Measurements from ENCODE around the gene MOB3B.

MOB3B gene

DNA sequence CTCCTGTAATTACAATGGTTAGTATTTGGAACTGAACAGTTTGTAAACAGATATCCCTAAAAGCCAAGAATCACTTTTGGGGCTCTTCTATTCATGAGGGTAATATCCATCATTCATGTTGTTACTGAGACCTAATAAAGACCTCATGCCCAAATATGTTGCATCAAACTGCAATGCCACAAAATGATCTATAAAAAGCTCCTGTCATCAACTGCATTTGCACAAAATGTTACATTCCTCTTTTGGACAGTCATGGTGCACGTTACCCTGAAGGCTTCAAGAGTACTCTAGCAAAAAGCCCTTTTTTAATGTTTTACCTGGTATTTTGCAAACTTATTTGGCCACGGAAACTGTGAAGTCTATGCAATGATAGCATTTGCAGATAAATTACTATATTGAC lies 218.4 kb downstream of the MOB3B start:
- no peaks in the 10 kb centered on the region for H3K36me3 ChIP-seq (ENCODE audit: control insufficient read depth in 2 of 2, insufficient read depth in 2 of 2, low read length in 2 of 2)
- H3K4me1 ChIP-seq (ENCODE audit: control insufficient read depth in 2 of 2, insufficient read depth in 2 of 2, low read length in 2 of 2) = no peaks in the 10 kb centered on the region
- no peaks in the 10 kb centered on the region for H3K9me3 ChIP-seq (ENCODE audit: control insufficient read depth in 2 of 2, low read length in 2 of 2)
- H3K27me3 ChIP-seq (ENCODE audit: control insufficient read depth in 2 of 2, insufficient read depth in 2 of 2, low read length in 2 of 2) = no peaks in the 10 kb centered on the region
- H3K27ac ChIP-seq (ENCODE audit: low read depth in 2 of 2, low read length in 2 of 2) = no peak overlapping the region
- H3K4me3 ChIP-seq (ENCODE audit: low read length in 2 of 2) = no peak overlapping the region
- no peak overlapping the region for H3K9ac ChIP-seq (ENCODE audit: low read depth in 1 of 2, low read length in 2 of 2)

DNA sequence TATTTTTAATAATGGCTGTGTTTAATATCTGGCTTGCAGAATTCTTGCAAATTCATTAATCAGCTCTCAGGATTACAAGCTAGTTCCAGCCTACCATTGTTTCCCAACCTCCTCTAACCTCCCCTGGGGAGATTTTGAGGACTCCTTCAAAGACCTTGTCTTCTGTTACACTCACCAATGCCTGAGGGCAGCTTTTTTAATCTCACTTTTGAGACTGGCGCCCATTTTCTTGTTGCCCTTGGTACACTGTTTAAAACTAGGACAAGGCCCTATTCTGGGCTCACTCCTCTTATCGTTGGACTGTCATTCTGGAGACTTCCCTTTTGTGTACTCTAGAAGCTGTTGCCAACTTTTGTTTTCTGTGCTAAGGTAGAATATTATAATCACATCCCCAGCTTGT lies 219.0 kb downstream of the MOB3B start:
- H3K27ac ChIP-seq (ENCODE audit: low read depth in 2 of 2, low read length in 2 of 2) = no peak overlapping the region
- H3K9me3 ChIP-seq (ENCODE audit: control insufficient read depth in 2 of 2, low read length in 2 of 2) = no peaks in the 10 kb centered on the region
- H3K4me1 ChIP-seq (ENCODE audit: control insufficient read depth in 2 of 2, insufficient read depth in 2 of 2, low read length in 2 of 2) = no peaks in the 10 kb centered on the region
- H3K4me3 ChIP-seq (ENCODE audit: low read length in 2 of 2) = no peak overlapping the region
- no peaks in the 10 kb centered on the region for H3K27me3 ChIP-seq (ENCODE audit: control insufficient read depth in 2 of 2, insufficient read depth in 2 of 2, low read length in 2 of 2)
- H3K9ac ChIP-seq (ENCODE audit: low read depth in 1 of 2, low read length in 2 of 2) = no peak overlapping the region
- no peaks in the 10 kb centered on the region for H3K36me3 ChIP-seq (ENCODE audit: control insufficient read depth in 2 of 2, insufficient read depth in 2 of 2, low read length in 2 of 2)

GRCh38 chr9:27308691-27309390 lies 220.8 kb downstream of the MOB3B start:
- no peak overlapping the region for H3K27ac ChIP-seq (ENCODE audit: low read depth in 2 of 2, low read length in 2 of 2)
- H3K9me3 ChIP-seq (ENCODE audit: control insufficient read depth in 2 of 2, low read length in 2 of 2) = no peaks in the 10 kb centered on the region
- H3K4me3 ChIP-seq (ENCODE audit: low read length in 2 of 2) = no peak overlapping the region
- H3K36me3 ChIP-seq (ENCODE audit: control insufficient read depth in 2 of 2, insufficient read depth in 2 of 2, low read length in 2 of 2) = no peaks in the 10 kb centered on the region
- no peaks in the 10 kb centered on the region for H3K4me1 ChIP-seq (ENCODE audit: control insufficient read depth in 2 of 2, insufficient read depth in 2 of 2, low read length in 2 of 2)
- H3K9ac ChIP-seq (ENCODE audit: low read depth in 1 of 2, low read length in 2 of 2) = no peak overlapping the region
- no peaks in the 10 kb centered on the region for H3K27me3 ChIP-seq (ENCODE audit: control insufficient read depth in 2 of 2, insufficient read depth in 2 of 2, low read length in 2 of 2)

DNA sequence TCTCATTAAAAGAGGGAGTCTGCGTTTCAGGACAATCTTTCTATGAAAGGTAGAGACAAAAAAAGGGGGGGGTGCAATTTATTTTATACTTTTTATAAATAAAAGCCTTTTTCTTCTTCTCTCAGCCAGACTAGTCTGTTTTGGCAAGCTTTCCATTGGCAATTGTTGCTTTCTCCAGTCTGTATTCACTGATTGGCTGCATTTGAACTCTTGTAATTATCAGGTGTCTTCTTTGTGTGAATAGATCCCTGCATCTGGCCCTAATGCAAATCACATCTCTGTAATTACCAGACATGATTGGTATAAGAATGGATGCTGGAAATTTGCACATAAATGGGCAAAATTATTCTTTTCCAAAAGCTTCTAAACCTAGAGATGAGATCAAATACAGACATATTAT lies 225.1 kb downstream of the MOB3B start:
- H3K27ac ChIP-seq (ENCODE audit: low read depth in 2 of 2, low read length in 2 of 2) = no peak overlapping the region
- no peaks in the 10 kb centered on the region for H3K4me1 ChIP-seq (ENCODE audit: control insufficient read depth in 2 of 2, insufficient read depth in 2 of 2, low read length in 2 of 2)
- H3K27me3 ChIP-seq (ENCODE audit: control insufficient read depth in 2 of 2, insufficient read depth in 2 of 2, low read length in 2 of 2) = no peaks in the 10 kb centered on the region
- H3K4me3 ChIP-seq (ENCODE audit: low read length in 2 of 2) = no peak overlapping the region
- no peaks in the 10 kb centered on the region for H3K9me3 ChIP-seq (ENCODE audit: control insufficient read depth in 2 of 2, low read length in 2 of 2)
- no peaks in the 10 kb centered on the region for H3K36me3 ChIP-seq (ENCODE audit: control insufficient read depth in 2 of 2, insufficient read depth in 2 of 2, low read length in 2 of 2)
- H3K9ac ChIP-seq (ENCODE audit: low read depth in 1 of 2, low read length in 2 of 2) = no peak overlapping the region

DNA sequence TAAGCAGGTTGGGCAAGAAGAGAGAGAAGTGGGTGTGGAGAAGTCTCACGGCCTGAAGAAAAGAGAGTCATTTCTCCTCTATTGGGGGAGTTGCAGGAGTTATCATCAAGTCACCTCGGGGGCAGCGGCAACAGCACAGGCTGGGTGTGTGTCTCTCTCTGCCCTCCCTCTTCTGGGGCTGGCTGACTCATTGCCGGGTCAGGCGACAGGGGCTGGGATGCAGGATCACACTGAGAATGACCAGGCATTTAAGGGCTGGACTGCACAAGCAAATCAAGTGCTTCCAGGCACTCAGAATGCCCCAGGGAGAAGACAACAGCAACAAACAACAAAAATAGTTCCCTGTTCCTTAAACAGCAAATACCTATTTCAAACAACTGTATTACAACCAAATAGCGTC lies 226.4 kb downstream of the MOB3B start:
- Histone ChIP-seq H3K9ac (ENCODE audit: low read depth in 1 of 2, low read length in 2 of 2) (no peak overlapping the region), H3K27me3 (ENCODE audit: control insufficient read depth in 2 of 2, insufficient read depth in 2 of 2, low read length in 2 of 2) (no peaks in the 10 kb centered on the region)

DNA sequence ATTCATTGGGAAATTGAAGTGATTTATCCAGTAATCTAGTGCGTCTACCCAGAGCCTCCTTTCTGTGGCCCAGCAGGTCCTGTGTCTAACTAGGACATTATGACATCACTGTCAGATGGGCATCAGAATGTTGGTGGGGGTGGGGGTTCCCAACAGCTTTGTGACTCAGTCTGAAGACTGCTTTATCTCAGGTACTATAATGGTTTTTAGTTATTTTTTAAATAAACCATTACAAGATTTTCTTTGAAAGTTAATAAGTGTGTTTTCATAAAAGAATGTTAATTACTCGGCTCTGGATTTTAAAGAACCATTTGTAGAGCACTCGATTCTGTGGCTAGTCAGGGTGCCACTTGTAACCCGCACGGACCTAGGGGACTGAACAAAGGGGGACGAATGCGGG lies 232.6 kb downstream of the MOB3B start, which contains the start of gene EQTN:
TSS of gene EQTN (minus strand) at position 101 of the 400 bp plus-strand sequence. CDS start at position 6, 95 bp downstream.
- Histone ChIP-seq H3K9me3 (ENCODE audit: control insufficient read depth in 2 of 2, low read length in 2 of 2) (no peaks in the 10 kb centered on the region), H3K27ac (ENCODE audit: low read depth in 2 of 2, low read length in 2 of 2) (no peak within 1 kb of the TSS), H3K4me3 (ENCODE audit: low read length in 2 of 2) (no peak within 1 kb of the TSS), H3K9ac (ENCODE audit: low read depth in 1 of 2, low read length in 2 of 2) (no peak within 1 kb of the TSS), H3K27me3 (ENCODE audit: control insufficient read depth in 2 of 2, insufficient read depth in 2 of 2, low read length in 2 of 2) (no peaks in the 10 kb centered on the region), H3K4me1 (ENCODE audit: control insufficient read depth in 2 of 2, insufficient read depth in 2 of 2, low read length in 2 of 2) (no peaks in the 10 kb centered on the region), H3K36me3 (ENCODE audit: control insufficient read depth in 2 of 2, insufficient read depth in 2 of 2, low read length in 2 of 2) (no peaks in the 10 kb centered on the region)

More for the DNA sequence above, 226.4 kb downstream of the MOB3B start:
- Histone ChIP-seq H3K36me3 (ENCODE audit: control insufficient read depth in 2 of 2, insufficient read depth in 2 of 2, low read length in 2 of 2) (no peaks in the 10 kb centered on the region), H3K27ac (ENCODE audit: low read depth in 2 of 2, low read length in 2 of 2) (no peak overlapping the region), H3K4me3 (ENCODE audit: low read length in 2 of 2) (no peak overlapping the region), H3K9me3 (ENCODE audit: control insufficient read depth in 2 of 2, low read length in 2 of 2) (no peaks in the 10 kb centered on the region), H3K4me1 (ENCODE audit: control insufficient read depth in 2 of 2, insufficient read depth in 2 of 2, low read length in 2 of 2) (no peaks in the 10 kb centered on the region)

DNA sequence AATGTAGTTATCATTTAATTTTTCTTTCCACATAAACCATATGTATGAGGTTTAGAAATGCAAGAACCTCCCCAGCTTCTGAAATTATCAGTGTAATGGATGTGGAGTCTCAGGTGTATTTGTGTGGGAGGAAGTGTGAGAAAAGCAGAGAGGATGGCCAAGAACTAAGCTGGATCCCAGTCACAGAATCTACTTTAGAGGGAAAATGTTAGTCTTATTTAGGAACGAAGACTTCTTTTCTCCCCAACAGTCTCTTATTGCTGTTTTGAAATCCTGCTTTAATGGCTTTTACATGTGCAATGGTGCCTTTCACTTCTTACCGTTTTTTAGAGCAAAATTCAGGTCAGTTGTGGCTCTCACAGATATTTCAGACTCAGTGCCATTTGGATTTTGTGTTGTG lies 235.6 kb downstream of the MOB3B start:
- no peak overlapping the region for H3K9ac ChIP-seq (ENCODE audit: low read depth in 1 of 2, low read length in 2 of 2)
- no peaks in the 10 kb centered on the region for H3K27me3 ChIP-seq (ENCODE audit: control insufficient read depth in 2 of 2, insufficient read depth in 2 of 2, low read length in 2 of 2)
- H3K4me3 ChIP-seq (ENCODE audit: low read length in 2 of 2) = no peak overlapping the region
- H3K4me1 ChIP-seq (ENCODE audit: control insufficient read depth in 2 of 2, insufficient read depth in 2 of 2, low read length in 2 of 2) = no peaks in the 10 kb centered on the region
- no peak overlapping the region for H3K27ac ChIP-seq (ENCODE audit: low read depth in 2 of 2, low read length in 2 of 2)
- no peaks in the 10 kb centered on the region for H3K9me3 ChIP-seq (ENCODE audit: control insufficient read depth in 2 of 2, low read length in 2 of 2)
- H3K36me3 ChIP-seq (ENCODE audit: control insufficient read depth in 2 of 2, insufficient read depth in 2 of 2, low read length in 2 of 2) = no peaks in the 10 kb centered on the region

DNA sequence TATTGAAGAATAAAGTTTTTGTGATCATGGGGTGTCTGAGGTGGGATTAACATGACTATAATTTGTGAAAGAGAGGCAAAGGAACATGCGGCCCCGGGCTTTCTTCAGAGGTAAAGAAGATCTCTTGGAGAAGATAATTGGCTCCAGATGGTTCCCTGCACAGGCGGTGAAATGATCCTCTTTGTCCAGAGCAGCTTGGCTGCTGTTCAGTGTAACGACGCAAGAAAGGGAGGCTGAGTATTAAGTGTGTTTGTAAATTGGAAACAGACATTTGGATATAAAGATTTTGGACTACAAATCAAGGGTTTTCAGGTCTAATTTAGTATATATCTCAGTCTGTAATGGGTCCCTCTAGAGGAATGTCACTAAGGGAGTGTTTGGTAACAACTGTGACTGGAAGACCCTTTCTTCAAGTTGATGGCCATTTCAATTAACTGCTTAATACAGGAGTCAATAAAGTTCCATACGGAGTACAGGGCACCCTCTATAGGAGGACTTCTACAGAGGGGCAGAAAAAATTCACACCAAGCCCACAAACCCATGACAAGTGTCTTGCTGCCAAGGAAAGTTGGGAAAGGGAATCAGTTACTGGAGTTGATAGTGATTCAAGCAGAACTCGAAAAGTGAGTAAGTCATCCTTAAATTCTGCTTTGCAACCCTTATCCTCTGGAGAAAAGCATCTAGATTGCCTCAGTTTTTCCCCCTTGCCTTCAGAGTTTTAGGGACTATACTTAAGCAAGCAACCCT lies 236.8 kb downstream of the MOB3B start:
- Histone ChIP-seq H3K36me3 (ENCODE audit: control insufficient read depth in 2 of 2, insufficient read depth in 2 of 2, low read length in 2 of 2) (no peaks in the 10 kb centered on the region), H3K4me3 (ENCODE audit: low read length in 2 of 2) (no peak overlapping the region), H3K9me3 (ENCODE audit: control insufficient read depth in 2 of 2, low read length in 2 of 2) (no peaks in the 10 kb centered on the region), H3K27ac (ENCODE audit: low read depth in 2 of 2, low read length in 2 of 2) (no peak overlapping the region), H3K9ac (ENCODE audit: low read depth in 1 of 2, low read length in 2 of 2) (no peak overlapping the region), H3K27me3 (ENCODE audit: control insufficient read depth in 2 of 2, insufficient read depth in 2 of 2, low read length in 2 of 2) (no peaks in the 10 kb centered on the region), H3K4me1 (ENCODE audit: control insufficient read depth in 2 of 2, insufficient read depth in 2 of 2, low read length in 2 of 2) (no peaks in the 10 kb centered on the region)

DNA sequence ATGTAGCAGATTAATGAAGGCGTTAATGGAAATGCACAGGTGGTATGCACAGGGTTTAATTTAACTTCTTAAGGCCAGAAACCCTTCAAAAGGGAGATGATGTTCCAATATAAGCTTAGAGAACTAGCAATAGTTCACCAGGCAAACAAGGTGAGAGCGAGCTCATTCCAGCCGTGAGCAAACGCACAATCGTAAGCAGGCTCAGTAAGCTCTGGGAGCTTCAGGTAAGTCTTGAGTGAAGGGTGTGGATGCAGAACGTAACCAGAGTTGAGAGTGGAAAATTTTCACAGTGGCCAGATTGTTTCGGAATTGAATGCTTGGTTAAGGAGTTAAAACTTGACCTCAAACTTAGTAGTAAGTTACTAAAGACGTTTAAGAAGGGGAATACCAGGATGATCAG lies 238.3 kb downstream of the MOB3B start:
- H3K9me3 ChIP-seq (ENCODE audit: control insufficient read depth in 2 of 2, low read length in 2 of 2) = no peaks in the 10 kb centered on the region
- H3K27me3 ChIP-seq (ENCODE audit: control insufficient read depth in 2 of 2, insufficient read depth in 2 of 2, low read length in 2 of 2) = no peaks in the 10 kb centered on the region
- H3K4me3 ChIP-seq (ENCODE audit: low read length in 2 of 2) = no peak overlapping the region

GRCh38 chr9:27282269-27282668 lies 247.3 kb downstream of the MOB3B start:
- H3K9me3 ChIP-seq (ENCODE audit: control insufficient read depth in 2 of 2, low read length in 2 of 2) = no peaks in the 10 kb centered on the region
- no peak overlapping the region for H3K27ac ChIP-seq (ENCODE audit: low read depth in 2 of 2, low read length in 2 of 2)
- H3K27me3 ChIP-seq (ENCODE audit: control insufficient read depth in 2 of 2, insufficient read depth in 2 of 2, low read length in 2 of 2) = no peaks in the 10 kb centered on the region
- no peaks in the 10 kb centered on the region for H3K4me1 ChIP-seq (ENCODE audit: control insufficient read depth in 2 of 2, insufficient read depth in 2 of 2, low read length in 2 of 2)
- no peaks in the 10 kb centered on the region for H3K36me3 ChIP-seq (ENCODE audit: control insufficient read depth in 2 of 2, insufficient read depth in 2 of 2, low read length in 2 of 2)
- H3K9ac ChIP-seq (ENCODE audit: low read depth in 1 of 2, low read length in 2 of 2) = no peak overlapping the region
- H3K4me3 ChIP-seq (ENCODE audit: low read length in 2 of 2) = no peak overlapping the region

More for the DNA sequence above, 238.3 kb downstream of the MOB3B start:
- Histone ChIP-seq H3K36me3 (ENCODE audit: control insufficient read depth in 2 of 2, insufficient read depth in 2 of 2, low read length in 2 of 2) (no peaks in the 10 kb centered on the region), H3K27ac (ENCODE audit: low read depth in 2 of 2, low read length in 2 of 2) (no peak overlapping the region), H3K4me1 (ENCODE audit: control insufficient read depth in 2 of 2, insufficient read depth in 2 of 2, low read length in 2 of 2) (no peaks in the 10 kb centered on the region), H3K9ac (ENCODE audit: low read depth in 1 of 2, low read length in 2 of 2) (no peak overlapping the region)

Measured in mucosa of rectum (tissue), 2 donors.